Coronary artery (tissue), 2 donors: ENCODE results near the gene LRRN2.

Experiments used
- DNase-seq: peaks from one replicate; pipeline ENCODE4 v3.0.0-alpha.2; 2017; ENCODE audit warnings: low spot score
- H3K27ac ChIP-seq, 2 donors: fragments of 200-600 bp; sonication (generic); one replicate each; pipeline ENCODE4 v1.5.1; 2016 to 2019
- H3K4me3 ChIP-seq: fragments of 200-600 bp; sonication (generic); 2 replicates; pipeline ENCODE4 v1.5.1; 2016; ENCODE audit warnings: mild to moderate bottlenecking, moderate library complexity
- CTCF ChIP-seq: fragments of 200-600 bp; sonication (generic); IDR thresholded peaks from one replicate; pipeline ENCODE4 v1.5.1; 2019; ENCODE audit warnings: antibody characterized with exemption

Gene LRRN2

GRCh38 chr1:204645251-204645650 is 40.3 kb downstream of the LRRN2 start:
- TF ChIP-seq CTCF: no peak
- Histone ChIP-seq H3K4me3 (no peak overlapping the region), H3K27ac (no peak overlapping the region)
- no peak for DNase-seq

GRCh38 chr1:204643503-204643902 is 42.0 kb downstream of the LRRN2 start:
- DNase-seq: no peak
- H3K27ac ChIP-seq: no peak overlapping the region
- no peak overlapping the region for H3K4me3 ChIP-seq
- no peak for TF ChIP-seq CTCF

GRCh38 chr1:204641936-204642335 is 43.6 kb downstream of the LRRN2 start:
- DNase-seq: no peak
- H3K27ac ChIP-seq: no peak overlapping the region
- no peak overlapping the region for H3K4me3 ChIP-seq
- TF ChIP-seq CTCF: no peak

GRCh38 chr1:204641455-204641854 is 44.1 kb downstream of the LRRN2 start:
- DNase-seq: no peak
- no peak overlapping the region for H3K27ac ChIP-seq
- H3K4me3 ChIP-seq: no peak overlapping the region
- no peak for TF ChIP-seq CTCF

GRCh38 chr1:204640578-204640977 is 45.0 kb downstream of the LRRN2 start:
- H3K27ac ChIP-seq: no peak overlapping the region
- H3K4me3 ChIP-seq: no peak overlapping the region
- no peak for TF ChIP-seq CTCF
- DNase-seq: no peak

- TF ChIP-seq CTCF: no peak
- H3K4me3 ChIP-seq: no peak overlapping the region
- DNase-seq: no peak
- H3K27ac ChIP-seq: no peak overlapping the region
Observed at GRCh38 chr1:204634260-204634910, 51.2 kb downstream of the LRRN2 start.

GRCh38 chr1:204633665-204634064 is 51.9 kb downstream of the LRRN2 start:
- no peak for DNase-seq
- no peak overlapping the region for H3K4me3 ChIP-seq
- no peak for TF ChIP-seq CTCF
- H3K27ac ChIP-seq: no peak overlapping the region
